HCT116 (cell line): ENCODE results near the gene ITGBL1. TPM values are rescaled to one million over a fixed set of nuclear protein-coding genes. Genes with fewer than 3 reads are reported as not detected.

Source experiments
- ATAC-seq: fragments of 200-7000 bp; cut with Tn5 transposase; 2 replicates; pipeline ENCODE4 v1.9.1; 2020; ENCODE audit warnings: mild to moderate bottlenecking, moderate library complexity
- BruUV-seq: library from RNA; stranded (reverse); fragments of 400-500 nt; replicated peaks from 2 replicates; lab custom pipeline; 2021; lab: Mats Ljungman, UMichigan
- CTCF ChIA-PET: fragments of 300-600 bp; sonication (Branson Sonifier 250); formaldehyde crosslinking; loops from one replicate; lab custom pipeline; 2021; ENCODE audit warnings: antibody characterized with exemption; lab: Charles Lee
- POLR2A ChIA-PET: fragments of 300-600, 350-600 bp; sonication (Branson Sonifier 250); formaldehyde crosslinking; loops from one replicate; lab custom pipeline; 2021; ENCODE audit warnings: antibody characterized with exemption; lab: Charles Lee
- RAD21 ChIA-PET, 2 experiments: fragments of 300-600 bp; sonication (Branson Sonifier 250); formaldehyde crosslinking; loops; one replicate each; lab custom pipeline; 2023; ENCODE audit warnings: low total read pairs in 2 of 2; ENCODE audit not compliant: uncharacterized antibody in 2 of 2, unreplicated experiment in 2 of 2, low non-redundant PET in 1 of 2; lab: Charles Lee
- DNase-seq: peaks from one replicate; pipeline ENCODE4 v3.0.0-alpha.2; 2010; ENCODE audit warnings: low read depth, low spot score
- H2AFZ ChIP-seq: fragments of 200-600 bp; shearing (Covaris generic), sonication (generic); 2 replicates; pipeline ENCODE4 v1.6.1; 2017; ENCODE audit warnings: low read depth, mixed run types, mixed read lengths, antibody characterized with exemption, low read length; ENCODE audit not compliant: poor library complexity, severe bottlenecking
- H3K27ac ChIP-seq: 2 replicates; pipeline ENCODE4 v1.5.1; 2012; ENCODE audit warnings: low read depth, low read length
- H3K27me3 ChIP-seq: fragments of 200-600 bp; sonication (generic); 2 replicates; pipeline ENCODE4 v1.6.1; 2016; ENCODE audit warnings: mixed run types, low read length, mixed read lengths; ENCODE audit not compliant: insufficient read depth
- H3K36me3 ChIP-seq, 2 experiments: fragments of 200-500 bp in 1 of 2; fragments of 200-600 bp in 1 of 2; sonication (Bioruptor generic) in 1 of 2; sonication (generic) in 1 of 2; 2 replicates each; pipeline versions ENCODE4 v1.5.1 to v1.6.1; 2014 to 2016; ENCODE audit warnings: low read length in 2 of 2, inconsistent platforms in 1 of 2, mixed read lengths in 1 of 2, mixed run types in 1 of 2; ENCODE audit not compliant: insufficient read depth in 2 of 2, control insufficient read depth in 1 of 2
- H3K4me1 ChIP-seq, 2 experiments: fragments of 200-600 bp in 1 of 2; sonication (generic) in 1 of 2; 2 replicates each; pipeline versions ENCODE4 v1.5.1 to v1.6.1; 2012 to 2017; ENCODE audit warnings: low read length in 2 of 2, inconsistent platforms in 1 of 2, mild to moderate bottlenecking in 1 of 2, mixed read lengths in 1 of 2, mixed run types in 1 of 2, moderate library complexity in 1 of 2; ENCODE audit not compliant: insufficient read depth in 2 of 2, control insufficient read depth in 1 of 2
- H3K4me2 ChIP-seq: fragments of 200-600 bp; sonication (generic); 2 replicates; pipeline ENCODE4 v1.6.1; 2017; ENCODE audit warnings: mixed run types, low read length, mixed read lengths
- H3K4me3 ChIP-seq, 2 experiments: fragments of 200-600 bp in 1 of 2; sonication (generic) in 1 of 2; replicated peaks in 1 of 2; 2 replicates each; pipeline ENCODE4 v1.5.1; 2011 to 2016; ENCODE audit warnings: low read length in 2 of 2, control low read depth in 1 of 2, low read depth in 1 of 2, mild to moderate bottlenecking in 1 of 2, mixed read lengths in 1 of 2, mixed run types in 1 of 2
- H3K79me2 ChIP-seq: fragments of 200-600 bp; sonication (generic); 2 replicates; pipeline ENCODE4 v1.6.1; 2017; ENCODE audit warnings: mild to moderate bottlenecking, mixed run types, low read length, moderate library complexity, mixed read lengths; ENCODE audit not compliant: insufficient read depth
- H3K9ac ChIP-seq: fragments of 200-600 bp; sonication (generic); 2 replicates; pipeline ENCODE4 v1.6.1; 2016; ENCODE audit warnings: low read length, mixed read lengths
- H3K9me2 ChIP-seq: fragments of 200-600 bp; sonication (generic), shearing (Covaris generic); 2 replicates; pipeline ENCODE4 v1.6.1; 2017; ENCODE audit warnings: mixed run types, mild to moderate bottlenecking, moderate library complexity; ENCODE audit not compliant: insufficient read depth
- H3K9me3 ChIP-seq, 2 experiments: fragments of 200-500 bp in 1 of 2; fragments of 200-600 bp in 1 of 2; sonication (Bioruptor generic) in 1 of 2; sonication (generic) in 1 of 2; 2 replicates each; pipeline ENCODE4 v1.6.1; 2014 to 2017; ENCODE audit warnings: low read length in 2 of 2, mixed read lengths in 2 of 2, inconsistent platforms in 1 of 2, low read depth in 1 of 2, mild to moderate bottlenecking in 1 of 2, mixed run types in 1 of 2, moderate library complexity in 1 of 2; ENCODE audit not compliant: control insufficient read depth in 1 of 2, insufficient read depth in 1 of 2
- H4K20me1 ChIP-seq: fragments of 200-600 bp; sonication (generic), shearing (Covaris generic); 2 replicates; pipeline ENCODE4 v1.6.1; 2017; ENCODE audit warnings: mixed run types, mild to moderate bottlenecking, moderate library complexity; ENCODE audit not compliant: insufficient read depth
- CBX3 ChIP-seq: IDR thresholded peaks from 2 replicates; pipeline ENCODE4 v1.6.1; 2012; ENCODE audit warnings: low read depth
- CEBPB ChIP-seq: IDR thresholded peaks from 2 replicates; pipeline ENCODE4 v1.6.1; 2012; ENCODE audit warnings: low read depth
- CTCF ChIP-seq, 3 experiments: fragments of 200-600 bp in 1 of 3; sonication (generic) in 1 of 3; IDR thresholded peaks in 2 of 3; conservative IDR thresholded peaks in 1 of 3; 2 replicates each; pipeline ENCODE4 v1.5.1; 2012 to 2017; ENCODE audit warnings: low read depth in 2 of 3, low read length in 2 of 3, antibody characterized with exemption in 1 of 3, borderline replicate concordance in 1 of 3, control low read depth in 1 of 3, mild to moderate bottlenecking in 1 of 3, mixed read lengths in 1 of 3, mixed run types in 1 of 3, moderate library complexity in 1 of 3; ENCODE audit not compliant: insufficient read depth in 1 of 3
- EGR1 ChIP-seq: IDR thresholded peaks from 2 replicates; pipeline ENCODE4 v1.6.1; 2012; ENCODE audit warnings: low read depth
- ELF1 ChIP-seq: IDR thresholded peaks from 2 replicates; pipeline ENCODE4 v1.6.1; 2012; ENCODE audit warnings: low read depth, borderline replicate concordance
- EZH2phosphoT487 ChIP-seq: fragments of 200-600 bp; IDR thresholded peaks from 2 replicates; pipeline ENCODE4 v1.6.1; 2018; ENCODE audit warnings: antibody characterized with exemption, borderline replicate concordance
- SIN3A ChIP-seq: IDR thresholded peaks from 2 replicates; pipeline ENCODE4 v1.6.1; 2012; ENCODE audit warnings: low read depth
- TCF7L2 ChIP-seq: IDR thresholded peaks from 2 replicates; pipeline ENCODE4 v1.7.0; 2011; ENCODE audit warnings: borderline replicate concordance, inconsistent platforms; ENCODE audit not compliant: insufficient read depth, insufficient read length; ENCODE audit errors: extremely low read depth
- ZFX ChIP-seq: fragments of 450-650 bp; IDR thresholded peaks from 2 replicates; pipeline ENCODE4 v1.6.1; 2017
- ZNF274 ChIP-seq: fragments of 200-500 bp; sonication (Bioruptor generic); IDR thresholded peaks from 2 replicates; pipeline ENCODE4 v1.6.1; 2014; ENCODE audit warnings: mild to moderate bottlenecking, low read depth, low read length, inconsistent platforms
- intact Hi-C: fragments of 100-400 bp; cut with micrococcal nuclease; formaldehyde crosslinking; loops from 2 replicates; pipeline ENCODE4 v1.10.0; 2022
- total RNA-seq: library from RNA; stranded (reverse); gene quantifications from one replicate; pipeline ENCODE4 v1.2.1, GENCODE V29; 2021; ENCODE audit not compliant: unreplicated experiment
- TF ChIP-seq, protein P1 (sequence below): IDR thresholded peaks from 2 replicates; pipeline ENCODE4 v1.6.1; 2011; ENCODE audit warnings: mild to moderate bottlenecking, low read length, moderate library complexity; ENCODE audit not compliant: insufficient replicate concordance; ENCODE audit errors: extremely low read depth

ITGBL1 gene
- total RNA-seq, 1 experiment from 2014 or later: 0.66 TPM

DNA sequence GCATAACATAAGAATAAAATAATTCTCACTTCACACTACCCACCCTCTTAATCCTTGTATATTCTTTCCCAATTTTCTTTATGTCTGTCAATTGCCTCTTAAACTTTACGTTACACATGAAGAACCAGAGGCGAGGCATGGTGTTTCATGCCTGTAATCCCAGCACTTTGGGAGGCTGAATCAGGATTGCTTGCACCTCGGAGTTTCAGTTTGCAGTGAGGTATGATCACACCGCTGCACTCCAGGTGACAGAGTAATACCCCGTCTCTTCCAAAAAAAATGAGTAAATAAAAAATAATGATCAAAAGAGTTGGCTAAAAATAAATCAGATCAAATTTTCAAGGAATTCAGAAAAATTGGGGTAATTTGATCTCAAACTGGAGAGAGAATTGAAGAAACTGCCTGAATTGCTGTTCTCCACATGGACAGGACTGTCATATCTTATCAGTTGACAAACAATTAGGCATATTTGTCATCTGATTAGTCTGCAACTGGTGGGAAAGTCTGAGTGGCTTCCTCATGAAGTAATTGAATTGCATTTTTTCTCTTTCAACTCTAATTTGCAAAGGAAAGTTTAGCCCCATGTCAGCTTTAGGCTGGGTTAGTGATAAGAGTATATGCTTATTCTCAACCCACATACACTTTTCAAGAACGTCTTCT is 302.9 kb downstream of the ITGBL1 start:
- H3K9ac ChIP-seq: no peak overlapping the region
- peaks cover 0 to 2% of the 10 kb centered on the region in 2 experiments; a peak in 1 of 4 replicates for H3K9me3 ChIP-seq
- no peak for ATAC-seq
- BruUV-seq: no TSS peak
- no peak overlapping the region for H2AFZ ChIP-seq
- CTCF ChIA-PET: no interaction called here
- H3K4me3 ChIP-seq: no peak overlapping the region
- H3K79me2 ChIP-seq: no peaks in the 10 kb centered on the region
- TF ChIP-seq EGR1: no peak
- no peak for TF ChIP-seq TCF7L2
- TF ChIP-seq EZH2phosphoT487: no peak
- TF ChIP-seq CEBPB: no peak
- TF ChIP-seq, protein P1, sequence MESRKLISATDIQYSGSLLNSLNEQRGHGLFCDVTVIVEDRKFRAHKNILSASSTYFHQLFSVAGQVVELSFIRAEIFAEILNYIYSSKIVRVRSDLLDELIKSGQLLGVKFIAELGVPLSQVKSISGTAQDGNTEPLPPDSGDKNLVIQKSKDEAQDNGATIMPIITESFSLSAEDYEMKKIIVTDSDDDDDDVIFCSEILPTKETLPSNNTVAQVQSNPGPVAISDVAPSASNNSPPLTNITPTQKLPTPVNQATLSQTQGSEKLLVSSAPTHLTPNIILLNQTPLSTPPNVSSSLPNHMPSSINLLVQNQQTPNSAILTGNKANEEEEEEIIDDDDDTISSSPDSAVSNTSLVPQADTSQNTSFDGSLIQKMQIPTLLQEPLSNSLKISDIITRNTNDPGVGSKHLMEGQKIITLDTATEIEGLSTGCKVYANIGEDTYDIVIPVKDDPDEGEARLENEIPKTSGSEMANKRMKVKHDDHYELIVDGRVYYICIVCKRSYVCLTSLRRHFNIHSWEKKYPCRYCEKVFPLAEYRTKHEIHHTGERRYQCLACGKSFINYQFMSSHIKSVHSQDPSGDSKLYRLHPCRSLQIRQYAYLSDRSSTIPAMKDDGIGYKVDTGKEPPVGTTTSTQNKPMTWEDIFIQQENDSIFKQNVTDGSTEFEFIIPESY: no peak
- no peak for TF ChIP-seq SIN3A
- no peak for TF ChIP-seq CTCF (IDR thresholded peaks at IDR 0.05 in 2 of 3, conservative IDR thresholded peaks at IDR 0.05 in 1 of 3; ENCODE audit: borderline replicate concordance in 1 of 3, insufficient read depth in 1 of 3, low read depth in 2 of 3, low read length in 2 of 3)
- no peak for TF ChIP-seq ZNF274
- no peak for TF ChIP-seq ELF1
- TF ChIP-seq ZFX: no peak
- no peak for TF ChIP-seq CBX3
- intact Hi-C loops: loop anchor here (5.0 kb wide), 1 partner anchor 238 kb away; no protein-coding TSS in a partner anchor
- H4K20me1 ChIP-seq: no peaks in the 10 kb centered on the region
- no peaks in the 10 kb centered on the region for H3K36me3 ChIP-seq
- POLR2A ChIA-PET: no interaction called here
- H3K27me3 ChIP-seq: no peaks in the 10 kb centered on the region
- no peak overlapping the region for H3K4me2 ChIP-seq
- no peaks in the 10 kb centered on the region for H3K9me2 ChIP-seq
- RAD21 ChIA-PET: no interaction called here
- no peaks in the 10 kb centered on the region for H3K4me1 ChIP-seq
- no peak overlapping the region for H3K27ac ChIP-seq
- no peak for DNase-seq
